ENCODE measurements around the gene NTM. TPM values are rescaled to one million over a fixed set of nuclear protein-coding genes. Genes with fewer than 3 reads are reported as not detected.

Gene NTM
- polyA plus RNA-seq, 1 donor (not counting 4 experiments of a cell fraction or from before 2014, with no cell fraction given): 47.9 TPM

GRCh38 chr11:131945706-131946105 is 575.3 kb downstream of the NTM start:
- dilution Hi-C loops (cut with MboI; ENCODE audit: extremely low pct_ligation_motif_present, low sequenced_read_pairs): no loop called here
- Histone ChIP-seq H3K9ac (ENCODE audit: control insufficient read depth, extremely low read depth, insufficient read depth, low read length) (no peak overlapping the region), H3K4me1 (ENCODE audit: control insufficient read depth, extremely low read depth, insufficient read depth, low read length) (no peaks in the 10 kb centered on the region), H3K27ac (ENCODE audit: control insufficient read depth, insufficient read depth, low read length) (no peak overlapping the region), H2AFZ (ENCODE audit: control insufficient read depth, low read length) (no peak overlapping the region), H3K9me3 (ENCODE audit: control insufficient read depth, low read depth, low read length) (no peaks in the 10 kb centered on the region), H3K79me2 (ENCODE audit: control insufficient read depth, insufficient read depth, low read length) (peaks cover 8% of the 10 kb centered on the region), H3K36me3 (ENCODE audit: control insufficient read depth in 2 of 2, extremely low read depth in 1 of 2, insufficient read depth in 2 of 2, low read length in 2 of 2) (peaks cover 0 to 4% of the 10 kb centered on the region in 2 experiments), H4K20me1 (ENCODE audit: control insufficient read depth, extremely low read depth, insufficient read depth, low read length) (no peaks in the 10 kb centered on the region), H3K4me2 (ENCODE audit: control insufficient read depth, extremely low read depth, insufficient read depth, low read depth, low read length) (no peak overlapping the region), H3K4me3 (ENCODE audit: control insufficient read depth in 2 of 3, extremely low read depth in 1 of 3, insufficient read depth in 2 of 3, low read depth in 1 of 3, low read length in 3 of 3) (no peak overlapping the region), H3K9me1 (ENCODE audit: control insufficient read depth, extremely low read depth, insufficient read depth, low read length) (no peaks in the 10 kb centered on the region), H3K27me3 (ENCODE audit: control insufficient read depth, extremely low read depth, insufficient read depth, low read length) (no peaks in the 10 kb centered on the region)
- no peak for DNase-seq (ENCODE audit: low read depth, low spot score)
- TF ChIP-seq EZH2 (IDR thresholded peaks at IDR 0.05; ENCODE audit: low read length): no peak
- no peak for TF ChIP-seq CTCF (optimal IDR thresholded peaks at IDR 0.05 in 1 of 3, IDR thresholded peaks at IDR 0.05 in 1 of 3, conservative IDR thresholded peaks at IDR 0.05 in 1 of 3; ENCODE audit: extremely low read depth in 1 of 3, insufficient read depth in 2 of 3, low read length in 3 of 3)
- no peak for FAIRE-seq

- no peaks in the 10 kb centered on the region for H3K27me3 ChIP-seq (ENCODE audit: control insufficient read depth, extremely low read depth, insufficient read depth, low read length)
- H3K79me2 ChIP-seq (ENCODE audit: control insufficient read depth, insufficient read depth, low read length): peaks cover 4% of the 10 kb centered on the region
- H4K20me1 ChIP-seq (ENCODE audit: control insufficient read depth, extremely low read depth, insufficient read depth, low read length): no peaks in the 10 kb centered on the region
- H3K4me2 ChIP-seq (ENCODE audit: control insufficient read depth, extremely low read depth, insufficient read depth, low read depth, low read length): no peak overlapping the region
- H3K27ac ChIP-seq (ENCODE audit: control insufficient read depth, insufficient read depth, low read length): no peak overlapping the region
- H3K4me3 ChIP-seq (ENCODE audit: control insufficient read depth in 2 of 3, extremely low read depth in 1 of 3, insufficient read depth in 2 of 3, low read depth in 1 of 3, low read length in 3 of 3): no peak overlapping the region
- TF ChIP-seq EZH2 (IDR thresholded peaks at IDR 0.05; ENCODE audit: low read length): no peak
- TF ChIP-seq CTCF (optimal IDR thresholded peaks at IDR 0.05 in 1 of 3, IDR thresholded peaks at IDR 0.05 in 1 of 3, conservative IDR thresholded peaks at IDR 0.05 in 1 of 3; ENCODE audit: extremely low read depth in 1 of 3, insufficient read depth in 2 of 3, low read length in 3 of 3): no peak
- dilution Hi-C loops (cut with MboI; ENCODE audit: extremely low pct_ligation_motif_present, low sequenced_read_pairs): no loop called here
- H2AFZ ChIP-seq (ENCODE audit: control insufficient read depth, low read length): no peak overlapping the region
- FAIRE-seq (no peak), DNase-seq (ENCODE audit: low read depth, low spot score) (no peak)
- H3K36me3 ChIP-seq (ENCODE audit: control insufficient read depth in 2 of 2, extremely low read depth in 1 of 2, insufficient read depth in 2 of 2, low read length in 2 of 2): peaks cover 0 to 4% of the 10 kb centered on the region in 2 experiments
- no peaks in the 10 kb centered on the region for H3K9me1 ChIP-seq (ENCODE audit: control insufficient read depth, extremely low read depth, insufficient read depth, low read length)
- no peak overlapping the region for H3K9ac ChIP-seq (ENCODE audit: control insufficient read depth, extremely low read depth, insufficient read depth, low read length)
- no peaks in the 10 kb centered on the region for H3K9me3 ChIP-seq (ENCODE audit: control insufficient read depth, low read depth, low read length)
- no peaks in the 10 kb centered on the region for H3K4me1 ChIP-seq (ENCODE audit: control insufficient read depth, extremely low read depth, insufficient read depth, low read length)
Observed at GRCh38 chr11:131947511-131947910, 577.1 kb downstream of the NTM start.
